IMR-90 (cell line): ENCODE results near the gene GRN. TPM values are rescaled to one million over a fixed set of nuclear protein-coding genes. Genes with fewer than 3 reads are reported as not detected.

ENCODE experiments used
- ATAC-seq: fragments of 200-7000 bp; cut with Tn5 transposase; 2 replicates; pipeline ENCODE4 v1.9.1; 2020; ENCODE audit warnings: low read depth, mild to moderate bottlenecking, moderate library complexity
- BruUV-seq: library from RNA; stranded (reverse); fragments of 400-500 nt; replicated peaks from 2 replicates; lab custom pipeline; 2021; lab: Mats Ljungman, UMichigan
- CTCF ChIA-PET: fragments of 300-600 bp; formaldehyde crosslinking; extraction: SDS; loops from one replicate; lab custom pipeline; 2021; ENCODE audit warnings: antibody characterized with exemption; lab: Yijun Ruan, JAX
- POLR2A ChIA-PET: fragments of 300-600 bp; sonication (Branson Sonifier 250); formaldehyde crosslinking; loops from one replicate; lab custom pipeline; 2022; ENCODE audit warnings: antibody characterized with exemption; ENCODE audit not compliant: unreplicated experiment; lab: Charles Lee
- DNase-seq: peaks from one replicate; pipeline ENCODE4 v3.0.0; 2013
- H2AFZ ChIP-seq: replicated peaks from 2 replicates; pipeline ENCODE3; 2013; ENCODE audit warnings: low read length, mild to moderate bottlenecking; ENCODE audit not compliant: poor library complexity
- H2AK5ac ChIP-seq: 2 replicates; pipeline ENCODE4 v1.6.1; 2013; ENCODE audit warnings: low read depth, low read length, inconsistent platforms
- H2AK9ac ChIP-seq: replicated peaks from 2 replicates; pipeline ENCODE3; 2013; ENCODE audit warnings: mild to moderate bottlenecking, low read depth, low read length, moderate library complexity; ENCODE audit not compliant: poor library complexity
- H2BK120ac ChIP-seq: 2 replicates; pipeline ENCODE4 v1.6.1; 2013; ENCODE audit warnings: low read depth, low read length, inconsistent platforms
- H2BK15ac ChIP-seq: 3 replicates; pipeline ENCODE4 v1.6.1; 2013; ENCODE audit warnings: low read depth, low read length, inconsistent platforms
- H2BK20ac ChIP-seq: 2 replicates; pipeline ENCODE4 v1.6.1; 2013; ENCODE audit warnings: low read depth, mild to moderate bottlenecking, inconsistent platforms, low read length, moderate library complexity
- H2BK5ac ChIP-seq: 2 replicates; pipeline ENCODE4 v1.6.1; 2013; ENCODE audit warnings: mild to moderate bottlenecking, low read depth, low read length, inconsistent platforms; ENCODE audit not compliant: poor library complexity, severe bottlenecking
- H3K14ac ChIP-seq: replicated peaks from 2 replicates; pipeline ENCODE4 v1.6.1; 2013; ENCODE audit warnings: low read depth, low read length, inconsistent platforms
- H3K18ac ChIP-seq: 2 replicates; pipeline ENCODE4 v1.6.1; 2013; ENCODE audit warnings: low read depth, low read length, control low read depth
- H3K23ac ChIP-seq: 2 replicates; pipeline ENCODE4 v1.6.1; 2013; ENCODE audit warnings: low read depth, low read length, inconsistent platforms
- H3K27ac ChIP-seq: 2 replicates; pipeline ENCODE4 v1.5.1; 2013; ENCODE audit warnings: mild to moderate bottlenecking, control low read depth, low read length; ENCODE audit not compliant: insufficient read depth
- H3K27me3 ChIP-seq: 2 replicates; pipeline ENCODE4 v1.6.1; 2013; ENCODE audit warnings: low read length; ENCODE audit not compliant: control insufficient read depth, insufficient read depth
- H3K36me3 ChIP-seq: 2 replicates; pipeline ENCODE4 v1.6.1; 2013; ENCODE audit warnings: low read length, mixed read lengths; ENCODE audit not compliant: control insufficient read depth, insufficient read depth
- H3K4ac ChIP-seq: 2 replicates; pipeline ENCODE4 v1.6.1; 2013; ENCODE audit warnings: low read depth, low read length, inconsistent platforms
- H3K4me1 ChIP-seq: 2 replicates; pipeline ENCODE4 v1.6.1; 2013; ENCODE audit warnings: low read length, mixed read lengths; ENCODE audit not compliant: control insufficient read depth, insufficient read depth
- H3K4me2 ChIP-seq: 2 replicates; pipeline ENCODE4 v1.6.1; 2013; ENCODE audit warnings: low read depth, mild to moderate bottlenecking, control low read depth, low read length, moderate library complexity
- H3K4me3 ChIP-seq: 2 replicates; pipeline ENCODE4 v1.5.1; 2013; ENCODE audit warnings: low read depth, mild to moderate bottlenecking, control low read depth, low read length, moderate library complexity; ENCODE audit not compliant: insufficient read depth
- H3K56ac ChIP-seq: 2 replicates; pipeline ENCODE4 v1.6.1; 2013; ENCODE audit warnings: low read length, inconsistent platforms; ENCODE audit not compliant: insufficient read depth; ENCODE audit errors: extremely low read depth
- H3K79me1 ChIP-seq, 2 experiments: 2 replicates each; pipeline ENCODE4 v1.6.1; 2013; ENCODE audit warnings: low read length in 2 of 2, inconsistent platforms in 1 of 2, low read depth in 1 of 2
- H3K9ac ChIP-seq: 2 replicates; pipeline ENCODE4 v1.6.1; 2013; ENCODE audit warnings: low read depth, low read length, control low read depth
- H3K9me1 ChIP-seq: 2 replicates; pipeline ENCODE4 v1.6.1; 2013; ENCODE audit warnings: low read length, inconsistent platforms; ENCODE audit not compliant: insufficient read depth
- H3K9me3 ChIP-seq: 2 replicates; pipeline ENCODE4 v1.6.1; 2013; ENCODE audit warnings: low read length; ENCODE audit not compliant: control insufficient read depth, insufficient read depth
- H4K20me1 ChIP-seq: 2 replicates; pipeline ENCODE4 v1.6.1; 2013; ENCODE audit warnings: low read length, inconsistent platforms; ENCODE audit not compliant: insufficient read depth
- H4K5ac ChIP-seq: 2 replicates; pipeline ENCODE4 v1.6.1; 2013; ENCODE audit warnings: mild to moderate bottlenecking, low read depth, low read length, control low read depth
- H4K8ac ChIP-seq, 2 experiments: 2 replicates each; pipeline ENCODE4 v1.6.1; 2013; ENCODE audit warnings: low read depth in 2 of 2, low read length in 2 of 2, control low read depth in 1 of 2, inconsistent platforms in 1 of 2
- H4K91ac ChIP-seq: 2 replicates; pipeline ENCODE4 v1.6.1; 2013; ENCODE audit warnings: low read depth, low read length, inconsistent platforms; ENCODE audit not compliant: insufficient read depth
- BHLHE40 ChIP-seq: fragments of 150-350 bp; IDR thresholded peaks from 2 replicates; pipeline ENCODE4 v1.6.1; 2016; ENCODE audit warnings: mild to moderate bottlenecking, low read depth, low read length
- CEBPB ChIP-seq: IDR thresholded peaks from 2 replicates; pipeline ENCODE4 v1.6.1; 2012; ENCODE audit warnings: low read depth, low read length, improper control_type of control experiment
- CHD1 ChIP-seq: IDR thresholded peaks from 2 replicates; pipeline ENCODE4 v1.6.1; 2012; ENCODE audit warnings: low read depth, low read length, improper control_type of control experiment
- FOS ChIP-seq: fragments of 150-350 bp; IDR thresholded peaks from 2 replicates; pipeline ENCODE4 v1.6.1; 2016; ENCODE audit warnings: low read depth, low read length
- MAFK ChIP-seq: IDR thresholded peaks from 2 replicates; pipeline ENCODE4 v1.6.1; 2012; ENCODE audit warnings: low read depth, low read length, improper control_type of control experiment
- MAZ ChIP-seq: IDR thresholded peaks from 2 replicates; pipeline ENCODE4 v1.6.1; 2012; ENCODE audit warnings: low read depth, mild to moderate bottlenecking, low read length, improper control_type of control experiment, moderate library complexity, borderline replicate concordance
- MXI1 ChIP-seq: IDR thresholded peaks from 2 replicates; pipeline ENCODE4 v1.6.1; 2012; ENCODE audit warnings: low read depth, mild to moderate bottlenecking, low read length, moderate library complexity, borderline replicate concordance
- NFE2L2 ChIP-seq: fragments of 150-350 bp; IDR thresholded peaks from 2 replicates; pipeline ENCODE4 v1.6.1; 2016; ENCODE audit warnings: low read depth, mild to moderate bottlenecking, low read length
- POLR2A ChIP-seq: IDR thresholded peaks from 2 replicates; pipeline ENCODE4 v1.6.1; 2012; ENCODE audit warnings: mild to moderate bottlenecking, low read depth, low read length
- RAD21 ChIP-seq: IDR thresholded peaks from 2 replicates; pipeline ENCODE4 v1.6.1; 2012; ENCODE audit warnings: low read length, improper control_type of control experiment
- RCOR1 ChIP-seq: IDR thresholded peaks from 2 replicates; pipeline ENCODE4 v1.6.1; 2012; ENCODE audit warnings: mild to moderate bottlenecking, low read length, improper control_type of control experiment; ENCODE audit not compliant: insufficient replicate concordance
- RFX5 ChIP-seq: IDR thresholded peaks from 2 replicates; pipeline ENCODE4 v1.8.0; 2012; ENCODE audit warnings: low read depth, mild to moderate bottlenecking, low read length, moderate library complexity
- SMC3 ChIP-seq: fragments of 150-350 bp; IDR thresholded peaks from 2 replicates; pipeline ENCODE4 v1.6.1; 2016; ENCODE audit warnings: low read depth, mild to moderate bottlenecking, antibody characterized with exemption, low read length, moderate library complexity
- WGBS, 2 experiments: methylation state at CpG; one replicate each; pipeline versions ENCODE4 v1.1.5 to v1.1.7; 2013; ENCODE audit warnings: missing lambda C conversion rate in 2 of 2; ENCODE audit not compliant: insufficient read length in 1 of 2; ENCODE audit errors: extremely low coverage in 2 of 2; 5-methylcytosine and 5-hydroxymethylcytosine counted together
- dilution Hi-C: fragments of 300-500 bp; cut with HindIII; formaldehyde crosslinking; loops from one replicate; pipeline ENCODE4 v1.14.3; 2018; ENCODE audit warnings: low sequenced_read_pairs; ENCODE audit not compliant: unreplicated experiment
- in situ Hi-C: fragments of 300-500 bp; cut with MboI; formaldehyde crosslinking; loops from 3 replicates; pipeline ENCODE4 v1.14.3; 2019; ENCODE audit warnings: low sequenced_read_pairs, inconsistent platforms, mixed read lengths
- intact Hi-C: fragments of 100-400 bp; cut with micrococcal nuclease; formaldehyde crosslinking; loops from 2 replicates; pipeline ENCODE4 v1.10.0; 2022
- polyA plus RNA-seq, 3 experiments: library from polyadenylated mRNA; depleted of rRNA; stranded (reverse); fragments of >200 nt; gene quantifications; 2 replicates each; pipeline ENCODE4 v1.2.3, GENCODE V29; 2012; ENCODE audit warnings: low replicate concordance in 1 of 3
- total RNA-seq: library from RNA; depleted of rRNA; stranded (reverse); fragments of >200 nt; gene quantifications from 2 replicates; pipeline ENCODE4 v1.2.3, GENCODE V29; 2012
- TF ChIP-seq, protein P1 (sequence below): fragments of 150-350 bp; IDR thresholded peaks from 2 replicates; pipeline ENCODE4 v1.6.1; 2017; ENCODE audit warnings: mild to moderate bottlenecking, antibody characterized with exemption, low read length, low read depth
- TF ChIP-seq, protein P2 (sequence below): conservative IDR thresholded peaks from 2 replicates; pipeline ENCODE4 v1.5.1; 2012; ENCODE audit warnings: mild to moderate bottlenecking, low read depth, low read length, improper control_type of control experiment
- TF ChIP-seq, protein P3 (sequence below): fragments of 150-350 bp; IDR thresholded peaks from 2 replicates; pipeline ENCODE4 v1.6.1; 2016; ENCODE audit warnings: low read depth, mild to moderate bottlenecking, low read length, moderate library complexity, borderline replicate concordance

Gene GRN
- total and polyA plus RNA-seq, 2 of the 4 experiments (the other 2 are of a cell fraction), result 38.9 to 494 TPM

DNA sequence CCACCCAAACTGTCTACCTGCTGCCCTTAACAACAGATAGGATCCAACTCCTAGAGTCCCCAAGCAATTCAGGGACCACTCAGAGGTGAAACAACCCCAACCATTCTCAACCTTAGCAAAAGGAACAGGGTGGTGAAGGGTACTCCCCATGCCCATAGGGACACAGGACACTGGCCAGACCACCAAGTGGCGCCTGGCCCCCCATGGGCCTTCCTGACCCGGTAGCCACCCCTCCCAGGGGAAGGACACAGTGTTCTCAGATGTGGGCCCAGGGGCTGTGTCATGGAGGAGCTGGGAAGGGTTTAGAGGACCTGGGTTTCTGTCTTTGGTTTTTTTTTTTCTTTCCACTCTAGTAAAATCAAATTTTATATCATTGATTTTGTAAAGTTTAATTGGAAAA is 10.8 kb upstream of the GRN start:
- H2BK5ac ChIP-seq, result no peak overlapping the region
- dilution Hi-C loops (no loop called here), intact Hi-C loops (no loop called here), in situ Hi-C loops (no loop called here)
- no peak overlapping the region for H3K27ac ChIP-seq
- no peak overlapping the region for H2BK120ac ChIP-seq
- H3K18ac ChIP-seq, result no peak overlapping the region
- no peak overlapping the region for H3K4ac ChIP-seq
- no peak overlapping the region for H3K4me2 ChIP-seq
- no peak for DNase-seq
- H2AK9ac ChIP-seq, result no peak overlapping the region
- no peak overlapping the region for H4K8ac ChIP-seq
- H3K9me3 ChIP-seq, result no peaks in the 10 kb centered on the region
- H4K5ac ChIP-seq, result no peak overlapping the region
- H3K23ac ChIP-seq, result no peak overlapping the region
- no peak overlapping the region for H2AK5ac ChIP-seq
- H3K9ac ChIP-seq, result no peak overlapping the region
- ChIA-PET CTCF (no interaction called here), POLR2A (no interaction called here)
- no peak overlapping the region for H3K4me3 ChIP-seq
- H3K9me1 ChIP-seq, result no peaks in the 10 kb centered on the region
- no peak for TF ChIP-seq NFE2L2
- no peak for TF ChIP-seq BHLHE40
- no peak for TF ChIP-seq RAD21
- TF ChIP-seq MXI1, result no peak
- no peak for TF ChIP-seq MAFK
- no peak for TF ChIP-seq FOS
- TF ChIP-seq CHD1, result no peak
- TF ChIP-seq, protein P1, sequence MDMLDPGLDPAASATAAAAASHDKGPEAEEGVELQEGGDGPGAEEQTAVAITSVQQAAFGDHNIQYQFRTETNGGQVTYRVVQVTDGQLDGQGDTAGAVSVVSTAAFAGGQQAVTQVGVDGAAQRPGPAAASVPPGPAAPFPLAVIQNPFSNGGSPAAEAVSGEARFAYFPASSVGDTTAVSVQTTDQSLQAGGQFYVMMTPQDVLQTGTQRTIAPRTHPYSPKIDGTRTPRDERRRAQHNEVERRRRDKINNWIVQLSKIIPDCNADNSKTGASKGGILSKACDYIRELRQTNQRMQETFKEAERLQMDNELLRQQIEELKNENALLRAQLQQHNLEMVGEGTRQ, result no peak
- TF ChIP-seq, protein P2, sequence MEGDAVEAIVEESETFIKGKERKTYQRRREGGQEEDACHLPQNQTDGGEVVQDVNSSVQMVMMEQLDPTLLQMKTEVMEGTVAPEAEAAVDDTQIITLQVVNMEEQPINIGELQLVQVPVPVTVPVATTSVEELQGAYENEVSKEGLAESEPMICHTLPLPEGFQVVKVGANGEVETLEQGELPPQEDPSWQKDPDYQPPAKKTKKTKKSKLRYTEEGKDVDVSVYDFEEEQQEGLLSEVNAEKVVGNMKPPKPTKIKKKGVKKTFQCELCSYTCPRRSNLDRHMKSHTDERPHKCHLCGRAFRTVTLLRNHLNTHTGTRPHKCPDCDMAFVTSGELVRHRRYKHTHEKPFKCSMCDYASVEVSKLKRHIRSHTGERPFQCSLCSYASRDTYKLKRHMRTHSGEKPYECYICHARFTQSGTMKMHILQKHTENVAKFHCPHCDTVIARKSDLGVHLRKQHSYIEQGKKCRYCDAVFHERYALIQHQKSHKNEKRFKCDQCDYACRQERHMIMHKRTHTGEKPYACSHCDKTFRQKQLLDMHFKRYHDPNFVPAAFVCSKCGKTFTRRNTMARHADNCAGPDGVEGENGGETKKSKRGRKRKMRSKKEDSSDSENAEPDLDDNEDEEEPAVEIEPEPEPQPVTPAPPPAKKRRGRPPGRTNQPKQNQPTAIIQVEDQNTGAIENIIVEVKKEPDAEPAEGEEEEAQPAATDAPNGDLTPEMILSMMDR, result no peak
- TF ChIP-seq POLR2A, result no peak
- no peak for TF ChIP-seq RFX5
- no peak for TF ChIP-seq CEBPB
- TF ChIP-seq, protein P3, sequence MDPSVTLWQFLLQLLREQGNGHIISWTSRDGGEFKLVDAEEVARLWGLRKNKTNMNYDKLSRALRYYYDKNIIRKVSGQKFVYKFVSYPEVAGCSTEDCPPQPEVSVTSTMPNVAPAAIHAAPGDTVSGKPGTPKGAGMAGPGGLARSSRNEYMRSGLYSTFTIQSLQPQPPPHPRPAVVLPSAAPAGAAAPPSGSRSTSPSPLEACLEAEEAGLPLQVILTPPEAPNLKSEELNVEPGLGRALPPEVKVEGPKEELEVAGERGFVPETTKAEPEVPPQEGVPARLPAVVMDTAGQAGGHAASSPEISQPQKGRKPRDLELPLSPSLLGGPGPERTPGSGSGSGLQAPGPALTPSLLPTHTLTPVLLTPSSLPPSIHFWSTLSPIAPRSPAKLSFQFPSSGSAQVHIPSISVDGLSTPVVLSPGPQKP, result no peak
- TF ChIP-seq SMC3, result no peak
- TF ChIP-seq MAZ, result no peak
- TF ChIP-seq RCOR1, result no peak
- H4K91ac ChIP-seq, result no peak overlapping the region
- no peaks in the 10 kb centered on the region for H3K79me1 ChIP-seq
- no peak overlapping the region for H2AFZ ChIP-seq
- WGBS, 2 experiments, result no CpG with 5 or more reads among the region's 2 CpGs
- no peaks in the 10 kb centered on the region for H3K4me1 ChIP-seq
- no TSS peak for BruUV-seq
- H3K27me3 ChIP-seq, result peaks cover 13% of the 10 kb centered on the region; the same call in 1 of the 2 replicates
- ATAC-seq, result no peak
- no peaks in the 10 kb centered on the region for H4K20me1 ChIP-seq
- H3K36me3 ChIP-seq, result no peaks in the 10 kb centered on the region
- no peak overlapping the region for H3K56ac ChIP-seq
- no peak overlapping the region for H2BK20ac ChIP-seq
- no peak overlapping the region for H2BK15ac ChIP-seq
- H3K14ac ChIP-seq, result no peak overlapping the region
